HFFc6 (cell line): ENCODE measurements around the gene TEX14. TPM values are rescaled to one million over a fixed set of nuclear protein-coding genes. Genes with fewer than 3 reads are reported as not detected.
A peak's percentile ranks its signal among the peaks of the same experiment; 100 is the strongest.
"Not testable (repeated sequence)": the region's sequence is repeated elsewhere in the genome, so short reads cannot be mapped to it uniquely, and the experiment has no call there.

Source experiments
- DNase-seq: peaks from one replicate; pipeline ENCODE4 v3.0.0-alpha.2; 2018
- H3K27ac Mint-ChIP-seq: 2 replicates; pipeline ENCODE4 v1.8.0; 2020; ENCODE audit warnings: mild to moderate bottlenecking, mixed read lengths
- H3K27me3 Mint-ChIP-seq: 2 replicates; pipeline ENCODE4 v1.8.0; 2021; ENCODE audit warnings: mild to moderate bottlenecking, moderate library complexity, mixed read lengths; ENCODE audit not compliant: insufficient read depth
- H3K36me3 Mint-ChIP-seq: 2 replicates; pipeline ENCODE4 v1.8.0; 2021; ENCODE audit warnings: low read depth, mixed read lengths
- H3K4me1 Mint-ChIP-seq: 2 replicates; pipeline ENCODE4 v1.8.0; 2020; ENCODE audit warnings: low read depth, mixed read lengths
- H3K4me3 Mint-ChIP-seq: 2 replicates; pipeline ENCODE4 v1.8.0; 2020; ENCODE audit warnings: mild to moderate bottlenecking, moderate library complexity, mixed read lengths
- H3K9me3 Mint-ChIP-seq: 2 replicates; pipeline ENCODE4 v1.8.0; 2020; ENCODE audit warnings: mild to moderate bottlenecking, mixed read lengths
- total RNA-seq, 6 experiments: library from RNA; stranded (reverse); fragmentation: NEBNext Ultra II Directional; extraction: Animal tissue kit (Norgen Biotek cat#: 25700); gene quantifications; 2 replicates in 1 of 6; 3 replicates in 5 of 6; pipeline ENCODE4 v1.2.3, GENCODE V29; 2021
- TF ChIP-seq, protein P1 (sequence below): fragments of 200-600 bp; sonication (generic); IDR thresholded peaks from 2 replicates; pipeline ENCODE4 v1.5.0; 2021; ENCODE audit warnings: antibody characterized with exemption, mild to moderate bottlenecking

TEX14 gene
- total RNA-seq, 6 experiments from 2014 or later: 0.20 TPM; not detected in 5

DNA sequence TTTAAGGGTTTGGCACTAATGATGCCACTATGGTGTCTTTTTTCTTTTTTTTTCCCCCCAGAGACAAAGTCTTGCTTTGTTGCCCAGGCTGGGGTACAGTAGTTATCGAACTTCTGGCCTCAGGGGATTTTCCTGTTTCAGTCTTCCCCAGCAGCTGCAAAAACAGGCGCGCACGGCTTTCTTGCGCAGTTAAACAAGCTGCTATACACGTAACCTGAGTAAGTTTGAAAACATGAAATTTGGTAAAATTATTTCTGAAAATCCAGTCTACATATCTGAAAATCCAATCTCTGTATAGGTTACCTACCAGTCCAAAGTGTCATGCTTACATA lies 11.8 kb downstream of the TEX14 start:
- peaks cover 7% of the 10 kb centered on the region for H3K4me1 Mint-ChIP-seq
- no peak for DNase-seq
- H3K27ac Mint-ChIP-seq: no peak overlapping the region
- no peaks in the 10 kb centered on the region for H3K9me3 Mint-ChIP-seq
- no peaks in the 10 kb centered on the region for H3K36me3 Mint-ChIP-seq
- no peak overlapping the region for H3K4me3 Mint-ChIP-seq
- TF ChIP-seq, protein P1, sequence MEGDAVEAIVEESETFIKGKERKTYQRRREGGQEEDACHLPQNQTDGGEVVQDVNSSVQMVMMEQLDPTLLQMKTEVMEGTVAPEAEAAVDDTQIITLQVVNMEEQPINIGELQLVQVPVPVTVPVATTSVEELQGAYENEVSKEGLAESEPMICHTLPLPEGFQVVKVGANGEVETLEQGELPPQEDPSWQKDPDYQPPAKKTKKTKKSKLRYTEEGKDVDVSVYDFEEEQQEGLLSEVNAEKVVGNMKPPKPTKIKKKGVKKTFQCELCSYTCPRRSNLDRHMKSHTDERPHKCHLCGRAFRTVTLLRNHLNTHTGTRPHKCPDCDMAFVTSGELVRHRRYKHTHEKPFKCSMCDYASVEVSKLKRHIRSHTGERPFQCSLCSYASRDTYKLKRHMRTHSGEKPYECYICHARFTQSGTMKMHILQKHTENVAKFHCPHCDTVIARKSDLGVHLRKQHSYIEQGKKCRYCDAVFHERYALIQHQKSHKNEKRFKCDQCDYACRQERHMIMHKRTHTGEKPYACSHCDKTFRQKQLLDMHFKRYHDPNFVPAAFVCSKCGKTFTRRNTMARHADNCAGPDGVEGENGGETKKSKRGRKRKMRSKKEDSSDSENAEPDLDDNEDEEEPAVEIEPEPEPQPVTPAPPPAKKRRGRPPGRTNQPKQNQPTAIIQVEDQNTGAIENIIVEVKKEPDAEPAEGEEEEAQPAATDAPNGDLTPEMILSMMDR: no peak
- H3K27me3 Mint-ChIP-seq: peaks cover 3% of the 10 kb centered on the region

DNA sequence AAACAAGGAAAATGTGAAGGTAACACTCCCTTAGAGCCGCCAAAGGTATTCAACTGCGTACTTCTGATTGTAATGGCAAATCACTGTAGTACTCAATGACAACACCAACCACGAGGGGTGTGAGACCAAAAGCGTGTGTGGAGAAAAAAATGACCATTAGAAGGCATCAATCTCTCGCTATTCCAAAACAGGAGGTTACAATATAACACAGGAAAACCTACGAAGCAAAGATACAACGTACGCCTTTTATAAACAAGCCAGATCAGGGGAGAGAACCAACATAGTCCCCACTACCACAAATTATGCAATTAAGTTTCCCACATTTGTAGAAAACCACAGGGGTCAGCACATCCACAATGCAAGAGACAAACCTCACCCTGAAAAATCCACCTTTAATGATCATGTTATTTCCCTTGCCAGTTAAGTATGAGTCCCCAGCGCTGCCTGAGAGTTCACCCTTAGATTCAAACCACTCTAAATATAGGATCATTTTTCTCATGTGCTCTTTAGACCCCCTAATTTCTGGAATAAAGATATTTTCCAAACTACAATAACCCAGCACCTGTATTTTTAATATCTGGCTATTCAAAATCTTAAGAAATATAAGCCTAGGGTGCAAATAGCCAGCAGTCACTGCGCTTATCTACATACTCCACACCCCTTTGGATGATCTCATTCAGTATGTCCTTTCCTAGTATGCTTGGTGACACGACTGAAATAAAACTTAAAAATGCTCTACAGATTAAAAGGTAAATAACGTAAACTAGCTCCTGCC lies 12.4 kb downstream of the TEX14 start:
- TF ChIP-seq, protein P1: no peak
- no peak overlapping the region for H3K4me3 Mint-ChIP-seq
- H3K9me3 Mint-ChIP-seq: no peaks in the 10 kb centered on the region
- no peaks in the 10 kb centered on the region for H3K36me3 Mint-ChIP-seq
- H3K27ac Mint-ChIP-seq: 0 out of 2 replicates have a peak overlapping the region, but pooled peaks have one; percentile 29
- DNase-seq: peak; percentile 57
- H3K27me3 Mint-ChIP-seq: peaks cover 3% of the 10 kb centered on the region
- peaks cover 7% of the 10 kb centered on the region for H3K4me1 Mint-ChIP-seq

DNA sequence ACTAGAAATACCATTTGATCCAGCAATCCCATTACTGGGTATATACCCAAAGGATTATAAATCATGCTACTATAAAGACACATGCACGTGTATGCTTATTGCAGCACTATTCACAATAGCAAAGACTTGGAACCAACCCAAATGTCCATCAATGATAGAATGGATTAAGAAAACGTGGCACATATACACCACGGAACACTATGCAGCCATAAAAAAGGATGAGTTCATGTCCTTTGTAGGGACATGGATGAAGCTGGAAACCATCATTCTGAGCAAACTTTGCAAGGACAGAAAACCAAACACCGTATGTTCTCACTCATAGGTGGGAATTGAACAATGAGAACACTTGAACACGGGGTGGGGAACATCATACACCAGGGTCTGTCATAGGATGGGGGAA lies 13.6 kb downstream of the TEX14 start:
- H3K27me3 Mint-ChIP-seq, H3K36me3 Mint-ChIP-seq, H3K9me3 Mint-ChIP-seq, H3K4me1 Mint-ChIP-seq, H3K27ac Mint-ChIP-seq, DNase-seq, H3K4me3 Mint-ChIP-seq: not testable (repeated sequence)

DNA sequence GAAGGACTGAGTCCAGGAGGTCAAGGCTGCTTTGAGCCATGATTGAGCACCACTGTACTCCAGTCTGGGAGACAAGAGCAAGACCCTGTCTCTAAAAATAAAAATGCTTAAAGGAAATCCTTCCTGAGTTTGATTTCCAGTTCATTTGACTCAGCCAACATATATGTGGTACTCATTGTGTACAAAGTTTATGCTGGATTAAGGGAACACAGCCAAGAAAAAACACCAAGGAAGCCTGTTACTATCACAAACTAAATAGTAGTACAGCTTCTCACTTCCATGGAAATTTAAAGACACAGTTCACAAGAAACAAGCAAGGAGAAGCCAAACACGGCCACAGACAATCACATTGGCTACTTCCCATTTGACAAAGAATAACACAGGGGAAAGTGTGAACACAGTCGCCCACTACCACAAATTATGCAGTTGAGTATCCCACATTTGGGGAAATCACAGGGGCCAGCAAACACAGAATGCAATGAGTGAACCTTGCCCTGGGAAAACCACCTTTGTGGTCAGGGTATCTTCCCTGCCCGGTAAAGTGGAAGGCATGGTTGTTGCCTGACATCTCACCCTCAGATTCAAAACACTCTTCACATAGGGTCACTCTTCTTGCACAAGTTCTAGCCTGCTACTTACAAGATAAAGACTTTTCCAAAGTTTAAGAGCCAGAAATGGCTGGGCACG lies 14.5 kb downstream of the TEX14 start:
- no peak overlapping the region for H3K27ac Mint-ChIP-seq
- H3K36me3 Mint-ChIP-seq: no peaks in the 10 kb centered on the region
- H3K27me3 Mint-ChIP-seq: peaks cover 1% of the 10 kb centered on the region
- peak; percentile 54 for DNase-seq
- TF ChIP-seq, protein P1: no peak
- peaks cover 7% of the 10 kb centered on the region for H3K4me1 Mint-ChIP-seq
- no peaks in the 10 kb centered on the region for H3K9me3 Mint-ChIP-seq
- no peak overlapping the region for H3K4me3 Mint-ChIP-seq

DNA sequence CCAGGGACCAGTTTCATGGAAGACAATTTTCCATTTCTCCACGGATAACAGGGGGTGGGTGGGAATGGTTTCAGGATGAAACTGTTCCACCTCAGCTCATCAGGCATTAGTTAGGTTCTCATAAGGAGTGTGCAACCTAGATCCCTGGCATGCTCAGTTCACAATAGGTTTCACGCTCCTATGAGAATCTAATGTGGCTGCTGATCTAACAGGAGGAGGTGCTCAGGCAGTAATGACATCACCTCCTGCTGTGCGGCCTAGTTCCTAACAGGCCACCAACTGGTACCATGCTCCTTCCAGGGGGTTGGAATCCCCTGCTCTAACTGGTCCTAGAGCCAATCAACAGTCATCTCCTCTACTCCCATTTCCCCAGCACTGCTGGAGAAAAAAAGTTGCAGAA lies 19.9 kb downstream of the TEX14 start:
- Mint-ChIP-seq H3K4me1 (peaks cover 16% of the 10 kb centered on the region), H3K9me3 (no peaks in the 10 kb centered on the region), H3K27me3 (peaks cover 6% of the 10 kb centered on the region; the same call in 1 of the 2 replicates), H3K4me3 (no peak overlapping the region), H3K36me3 (no peaks in the 10 kb centered on the region), H3K27ac (no peak overlapping the region)
- DNase-seq: no peak
- TF ChIP-seq, protein P1: no peak

DNA sequence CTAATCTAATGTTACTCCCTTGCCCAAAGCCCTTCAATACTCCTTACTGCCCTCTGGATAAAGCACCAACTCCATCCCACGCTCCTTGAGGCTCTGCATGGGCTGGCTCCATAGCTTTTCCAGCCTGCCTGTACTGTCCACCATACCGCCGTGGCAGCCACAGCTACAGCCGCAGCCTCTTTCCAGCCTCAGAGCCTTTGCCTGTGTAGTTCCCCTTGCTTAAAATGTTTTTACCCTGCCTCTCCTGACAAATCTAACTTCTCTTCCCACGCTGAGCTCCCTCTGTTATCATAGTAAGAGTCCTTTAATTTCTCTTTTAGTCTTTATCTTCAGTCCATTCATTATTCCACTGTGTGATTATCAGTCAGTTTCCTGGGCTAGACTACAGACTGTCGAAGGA lies 22.0 kb downstream of the TEX14 start:
- no peaks in the 10 kb centered on the region for H3K36me3 Mint-ChIP-seq
- H3K27me3 Mint-ChIP-seq: peaks cover 6% of the 10 kb centered on the region
- no peak overlapping the region for H3K4me3 Mint-ChIP-seq
- no peak for DNase-seq
- H3K27ac Mint-ChIP-seq: no peak overlapping the region
- TF ChIP-seq, protein P1: no peak
- peaks cover 24% of the 10 kb centered on the region for H3K4me1 Mint-ChIP-seq
- H3K9me3 Mint-ChIP-seq: no peaks in the 10 kb centered on the region
